Thymus (tissue), 11 donors: ENCODE results near the gene DAD1. TPM values are rescaled to one million over a fixed set of nuclear protein-coding genes. Genes with fewer than 3 reads are reported as not detected.

Experiments
- DNase-seq, 9 donors: peaks; one replicate each; pipeline ENCODE4 v3.0.0-alpha.2; 2013; ENCODE audit warnings: low spot score in 9 of 9, low read depth in 6 of 9, missing footprints in 1 of 9
- H3K27ac ChIP-seq, 2 donors: one replicate each; pipeline ENCODE4 v1.5.1; 2013; ENCODE audit warnings: control low read depth in 1 of 2, low read depth in 1 of 2, low read length in 1 of 2, mild to moderate bottlenecking in 1 of 2, moderate library complexity in 1 of 2
- H3K27me3 ChIP-seq, 2 donors: one replicate each; pipeline ENCODE4 v1.5.1; 2013; ENCODE audit warnings: low read length in 1 of 2; ENCODE audit not compliant: control insufficient read depth in 2 of 2, insufficient read depth in 1 of 2
- H3K36me3 ChIP-seq, 2 donors: one replicate each; pipeline ENCODE4 v1.5.1; 2013; ENCODE audit warnings: low read length in 1 of 2, mild to moderate bottlenecking in 1 of 2, moderate library complexity in 1 of 2; ENCODE audit not compliant: control insufficient read depth in 2 of 2, insufficient read depth in 2 of 2
- H3K4me1 ChIP-seq, 2 donors: one replicate each; pipeline ENCODE4 v1.5.1; 2013; ENCODE audit warnings: low read length in 2 of 2; ENCODE audit not compliant: control insufficient read depth in 2 of 2, insufficient read depth in 2 of 2
- H3K4me3 ChIP-seq, 2 donors: one replicate each; pipeline ENCODE4 v1.5.1; 2013; ENCODE audit warnings: low read length in 2 of 2, control low read depth in 1 of 2, mild to moderate bottlenecking in 1 of 2
- H3K9me3 ChIP-seq, 2 donors: one replicate each; pipeline ENCODE4 v1.5.1; 2013; ENCODE audit warnings: low read length in 1 of 2, mild to moderate bottlenecking in 1 of 2; ENCODE audit not compliant: control insufficient read depth in 2 of 2, insufficient read depth in 1 of 2
- WGBS: extraction: QIAGEN DNeasy Blood & Tissue Kit; methylation state at CpG from one replicate; pipeline ENCODE4 v1.1.7; 2013; 5-methylcytosine and 5-hydroxymethylcytosine counted together
- polyA plus RNA-seq: library from polyadenylated mRNA; stranded (reverse); fragments of 200-250 nt; gene quantifications from one replicate; pipeline ENCODE4 v1.2.3, GENCODE V29; 2013
- total RNA-seq: library from RNA; stranded (reverse); fragments of 120-200 nt; gene quantifications from one replicate; pipeline ENCODE4 v1.2.4, GENCODE V29; 2013
- donor health status: healthy.

DAD1 gene
- total and polyA plus RNA-seq, 2 donors: 220 to 237 TPM

DNA sequence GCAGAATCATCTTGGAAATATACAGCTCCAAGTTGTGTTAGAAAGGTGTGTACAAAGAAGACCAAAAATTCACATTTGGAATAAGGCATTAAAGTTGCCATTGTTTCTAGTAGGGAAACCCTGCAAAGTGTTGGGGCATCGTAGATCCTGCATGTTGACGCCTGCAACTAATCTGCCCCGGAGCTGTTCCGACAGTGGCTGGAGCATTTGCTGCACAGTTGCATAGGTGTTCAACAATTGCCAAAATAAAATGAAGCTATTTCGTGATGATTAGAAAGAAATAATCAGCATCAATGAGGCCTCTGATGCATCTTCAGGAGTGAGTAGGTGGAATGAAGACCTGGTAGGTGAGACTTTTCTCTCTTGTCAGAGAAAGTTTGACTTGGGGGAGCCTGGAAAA lies 47.3 kb downstream of the DAD1 start:
- no peaks in the 10 kb centered on the region for H3K9me3 ChIP-seq
- H3K4me1 ChIP-seq: peaks cover 70 to 87% of the 10 kb centered on the region in 2 donors
- no peak for DNase-seq
- peak overlapping the region; percentile 1 to 11 for H3K4me3 ChIP-seq
- H3K27me3 ChIP-seq: no peaks in the 10 kb centered on the region
- H3K36me3 ChIP-seq: peaks cover 77 to 97% of the 10 kb centered on the region in 2 donors
- H3K27ac ChIP-seq: peak overlapping the region; percentile 68 to 89
- 89% methylated on average over 5 of the region's 5 CpGs for whole genome bisulfite sequencing

DNA sequence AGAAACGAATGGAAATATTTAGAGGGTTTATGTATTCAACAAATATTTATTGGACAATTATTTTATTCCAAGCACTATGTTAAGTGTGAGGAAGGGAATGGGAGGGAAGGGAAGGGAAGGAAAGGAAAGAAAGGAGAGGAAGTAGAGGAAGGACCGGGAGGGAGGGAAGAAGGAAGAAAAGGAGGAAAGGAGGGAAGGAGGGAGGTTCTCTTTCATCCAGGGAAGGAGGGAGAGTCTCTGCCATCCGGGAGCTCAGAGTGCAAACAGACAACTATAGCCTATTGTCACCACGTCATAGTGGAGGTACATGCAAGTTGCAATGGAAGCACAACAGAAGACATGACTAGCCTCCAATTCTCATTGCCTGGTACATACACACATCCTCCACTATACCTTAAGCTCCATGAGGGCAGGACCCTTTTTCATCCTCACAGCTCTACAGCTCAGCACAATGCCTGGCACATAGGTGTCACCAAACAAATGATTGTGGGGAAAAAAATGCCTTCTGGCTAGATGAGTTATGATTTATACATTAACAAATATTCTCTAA lies 48.1 kb downstream of the DAD1 start:
- DNase-seq: no peak
- Histone ChIP-seq H3K4me3 (peak overlapping the region; percentile 11 to 28), H3K36me3 (peaks cover 72 to 97% of the 10 kb centered on the region in 2 donors), H3K4me1 (peaks cover 66 to 83% of the 10 kb centered on the region in 2 donors), H3K27ac (peak overlapping the region; percentile 66 to 89), H3K27me3 (no peaks in the 10 kb centered on the region), H3K9me3 (no peaks in the 10 kb centered on the region)
- 83% methylated on average over 4 of the region's 4 CpGs for WGBS

DNA sequence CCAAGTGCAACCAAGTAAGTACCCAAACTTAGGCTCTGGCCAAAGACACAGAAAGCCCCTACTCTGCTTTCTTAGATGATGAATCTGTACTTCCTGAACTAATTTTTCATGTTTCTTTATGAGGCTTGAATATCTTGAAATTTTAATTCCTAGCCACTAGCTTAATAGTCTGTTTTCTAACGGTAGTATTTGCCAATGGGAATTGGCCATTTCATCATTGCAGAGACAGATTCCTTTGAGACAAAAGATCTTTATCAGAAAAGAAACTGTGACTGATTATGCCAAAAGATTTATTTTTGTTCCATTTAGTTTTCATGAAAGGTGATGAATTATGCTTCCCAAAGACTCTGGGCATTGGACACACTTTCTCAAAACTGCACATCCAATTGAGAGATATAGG lies 48.7 kb downstream of the DAD1 start:
- no peaks in the 10 kb centered on the region for H3K9me3 ChIP-seq
- H3K4me3 ChIP-seq: peak overlapping the region; percentile 28 to 38
- no peaks in the 10 kb centered on the region for H3K27me3 ChIP-seq
- peaks cover 62 to 78% of the 10 kb centered on the region in 2 donors for H3K4me1 ChIP-seq
- no peak for DNase-seq
- peaks cover 67 to 97% of the 10 kb centered on the region in 2 donors for H3K36me3 ChIP-seq
- WGBS: 78% methylated on average over 1 of the region's 1 CpG
- peak overlapping the region; percentile 81 to 89 for H3K27ac ChIP-seq

DNA sequence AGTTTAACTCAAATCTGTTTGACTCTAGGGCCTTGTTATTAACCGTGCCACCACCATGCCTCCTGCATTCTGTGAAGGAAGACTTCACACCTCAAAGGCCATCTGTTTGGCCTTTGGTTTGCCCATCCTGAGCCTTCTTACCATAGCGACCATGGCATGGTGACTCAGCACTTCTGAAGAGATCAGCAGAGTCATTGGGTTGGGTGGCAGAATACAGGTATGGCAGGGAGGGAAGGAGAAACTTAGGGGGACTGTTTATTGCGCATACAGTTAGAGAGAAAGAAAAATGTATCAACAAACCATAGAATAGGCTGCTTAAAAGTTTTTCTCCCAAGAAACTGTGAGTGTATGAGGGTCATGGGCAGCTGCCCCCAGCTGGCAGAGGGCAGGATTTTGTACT lies 49.2 kb downstream of the DAD1 start:
- 58% methylated on average over 3 of the region's 3 CpGs for WGBS

DNA sequence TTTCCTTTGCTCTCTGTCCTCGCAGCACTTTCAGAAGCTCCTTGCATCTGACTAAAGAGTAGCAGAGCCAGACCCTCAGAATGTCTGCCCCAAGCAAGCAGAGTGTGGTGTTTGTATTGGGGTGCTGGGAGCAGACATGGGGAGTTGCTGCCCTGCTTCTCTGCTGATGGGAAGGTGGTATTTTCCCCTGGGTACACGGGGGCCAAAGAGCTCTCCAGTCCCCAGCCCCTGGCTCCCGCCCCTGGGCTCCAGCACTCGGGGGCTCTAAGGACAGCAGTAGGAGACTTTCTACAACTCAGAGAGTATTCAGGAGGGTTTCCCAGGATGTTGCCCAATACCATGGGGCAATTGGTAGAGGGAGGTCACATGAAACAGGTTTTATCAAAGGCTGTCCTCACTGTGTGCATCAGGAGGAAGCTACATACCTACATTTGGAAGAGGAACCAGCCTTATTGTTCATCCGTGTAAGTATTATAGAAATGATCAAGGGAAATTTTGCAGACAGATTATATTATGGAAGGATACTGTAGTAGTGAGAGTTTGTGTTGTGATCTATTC lies 50.3 kb downstream of the DAD1 start:
- whole genome bisulfite sequencing: 85% methylated on average over 5 of the region's 5 CpGs
- Histone ChIP-seq H3K27me3 (no peaks in the 10 kb centered on the region), H3K36me3 (peaks cover 68 to 97% of the 10 kb centered on the region in 2 donors), H3K4me1 (peaks cover 60 to 80% of the 10 kb centered on the region in 2 donors), H3K9me3 (no peaks in the 10 kb centered on the region), H3K27ac (peak overlapping the region; percentile 83 to 89), H3K4me3 (peak overlapping the region; percentile 28 to 38)
- DNase-seq: no peak

More for the DNA sequence above, 49.2 kb downstream of the DAD1 start:
- Histone ChIP-seq H3K4me3 (peak overlapping the region; percentile 28 to 38), H3K27me3 (no peaks in the 10 kb centered on the region), H3K4me1 (peaks cover 62 to 78% of the 10 kb centered on the region in 2 donors), H3K27ac (peak overlapping the region; percentile 81 to 89), H3K9me3 (no peaks in the 10 kb centered on the region), H3K36me3 (peaks cover 65 to 97% of the 10 kb centered on the region in 2 donors)
- DNase-seq: no peak

DNA sequence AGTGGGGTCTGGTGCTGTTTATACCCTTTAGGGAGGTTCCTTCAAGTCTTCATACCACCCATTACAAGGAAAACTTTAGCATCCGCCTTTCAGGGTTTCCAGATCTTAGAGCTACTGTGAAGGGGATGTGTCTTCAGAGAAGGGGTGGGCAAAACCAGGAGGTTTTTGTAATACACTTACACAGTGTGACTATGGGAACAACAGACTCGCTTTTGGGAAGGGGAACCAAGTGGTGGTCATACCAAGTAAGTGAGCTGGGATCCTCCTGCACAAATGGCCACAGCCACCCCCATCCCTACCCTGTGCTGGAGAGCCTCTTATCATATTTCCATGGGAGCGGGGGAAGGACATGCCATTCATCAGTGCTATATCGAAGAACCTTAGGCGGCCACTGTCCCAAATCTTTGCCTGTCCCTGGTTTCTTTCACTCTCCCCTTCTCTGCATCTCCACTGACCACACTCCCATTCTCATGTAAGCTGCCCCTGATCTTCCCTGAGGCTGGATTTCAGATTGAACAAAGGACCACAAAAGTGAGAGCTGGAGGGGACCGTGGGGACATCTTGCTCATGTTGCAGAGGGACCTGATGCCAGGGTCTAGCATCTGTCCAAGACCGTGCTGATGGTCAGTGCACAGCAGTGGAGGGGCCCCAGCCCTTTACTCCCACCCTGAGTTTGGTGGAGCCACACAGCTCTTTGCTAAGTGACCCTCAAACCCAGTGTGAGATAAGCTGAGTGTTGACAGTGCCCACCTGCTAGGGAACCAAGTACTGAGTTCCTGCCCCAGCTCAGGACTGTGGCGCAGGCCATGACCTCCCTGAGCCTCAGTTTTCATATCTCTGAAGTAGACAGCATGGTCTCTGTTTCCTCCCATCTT lies 51.4 kb downstream of the DAD1 start:
- Histone ChIP-seq H3K27ac (peak overlapping the region; percentile 83 to 89), H3K27me3 (no peaks in the 10 kb centered on the region), H3K9me3 (no peaks in the 10 kb centered on the region), H3K4me1 (peaks cover 58 to 78% of the 10 kb centered on the region in 2 donors), H3K36me3 (peaks cover 60 to 100% of the 10 kb centered on the region in 2 donors), H3K4me3 (peak overlapping the region; percentile 28 to 38)
- 95% methylated on average over 8 of the region's 8 CpGs for WGBS
- DNase-seq: no peak

DNA sequence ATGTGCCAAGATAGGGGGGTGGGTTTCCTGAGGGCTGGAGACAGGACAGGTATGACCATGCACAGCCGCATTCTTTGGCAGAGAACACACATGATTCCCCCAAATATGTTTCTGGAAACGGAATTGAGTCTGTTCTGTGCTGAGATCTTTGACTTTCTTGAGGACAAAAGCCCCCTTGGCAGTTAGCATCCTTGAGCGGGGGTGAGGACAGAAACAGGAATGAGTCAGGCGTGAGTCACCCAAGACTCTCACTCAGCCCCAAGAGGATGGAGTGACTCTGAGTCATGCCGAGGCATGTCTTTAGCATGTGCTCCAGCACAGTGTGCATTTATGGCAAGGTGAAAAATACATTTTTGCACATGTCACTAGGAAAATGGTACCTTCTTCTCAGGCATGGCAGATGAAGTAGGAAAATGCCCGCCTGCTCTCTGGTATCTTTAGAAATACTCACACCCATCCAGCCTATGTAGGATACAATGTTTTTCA lies 52.1 kb downstream of the DAD1 start:
- H3K4me1 ChIP-seq: peaks cover 57 to 75% of the 10 kb centered on the region in 2 donors
- peak in 1 of 9 donors; percentile 69 for DNase-seq

DNA sequence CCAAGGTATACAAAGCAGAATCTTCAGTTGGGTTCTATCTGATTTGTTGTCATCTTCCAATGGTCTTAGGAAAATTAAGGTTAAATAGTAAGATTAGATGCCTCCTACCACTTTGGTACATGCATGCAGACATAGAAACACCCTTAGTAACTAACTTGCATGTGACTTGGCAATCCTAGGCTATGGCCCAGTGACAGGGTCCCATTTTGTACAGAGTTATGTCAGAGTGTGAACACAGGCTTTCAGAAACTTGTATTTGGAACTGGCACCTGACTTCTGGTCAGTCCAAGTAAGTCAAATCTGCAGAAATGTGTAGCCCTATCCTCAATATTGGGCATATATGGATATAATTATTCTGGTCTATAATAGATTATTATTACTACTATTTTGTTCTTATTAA lies 53.1 kb downstream of the DAD1 start:
- no peak for DNase-seq
- Histone ChIP-seq H3K4me3 (peak overlapping the region; percentile 34 to 36), H3K9me3 (no peaks in the 10 kb centered on the region), H3K27ac (peak overlapping the region; percentile 36 to 89), H3K4me1 (peaks cover 59 to 74% of the 10 kb centered on the region in 2 donors), H3K36me3 (peaks cover 55 to 100% of the 10 kb centered on the region in 2 donors), H3K27me3 (no peaks in the 10 kb centered on the region)

More for the DNA sequence above, 52.1 kb downstream of the DAD1 start:
- Histone ChIP-seq H3K27ac (peak overlapping the region; percentile 75 to 89), H3K27me3 (no peaks in the 10 kb centered on the region), H3K9me3 (no peaks in the 10 kb centered on the region), H3K4me3 (peak overlapping the region; percentile 28 to 38), H3K36me3 (peaks cover 58 to 100% of the 10 kb centered on the region in 2 donors)
- WGBS: 80% methylated on average over 6 of the region's 6 CpGs

DNA sequence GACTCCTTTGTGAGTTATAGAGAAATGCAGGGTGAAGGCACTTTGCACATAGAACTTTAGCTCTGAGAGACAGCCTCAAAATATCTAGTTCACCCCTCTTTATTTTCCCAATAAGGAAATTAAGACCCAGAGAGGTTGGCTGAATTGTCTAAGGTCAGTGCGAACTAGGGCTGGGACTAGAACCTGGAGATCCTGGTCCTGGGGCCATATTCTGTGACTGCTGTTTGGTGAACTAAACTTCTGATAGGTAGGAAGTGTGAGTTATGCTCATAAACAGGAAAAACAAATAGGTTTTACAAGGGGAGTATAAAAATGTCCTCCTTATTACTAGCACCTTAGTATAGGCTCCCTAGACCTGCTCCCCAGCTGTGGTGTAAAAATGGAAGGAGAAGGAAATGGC lies 53.9 kb downstream of the DAD1 start:
- WGBS: 98% methylated on average over 1 of the region's 1 CpG
- no peaks in the 10 kb centered on the region for H3K27me3 ChIP-seq
- H3K9me3 ChIP-seq: no peaks in the 10 kb centered on the region
- peak overlapping the region; percentile 32 to 34 for H3K4me3 ChIP-seq
- H3K27ac ChIP-seq: peak overlapping the region; percentile 66 to 89
- no peak for DNase-seq
- peaks cover 53 to 98% of the 10 kb centered on the region in 2 donors for H3K36me3 ChIP-seq
- peaks cover 61 to 75% of the 10 kb centered on the region in 2 donors for H3K4me1 ChIP-seq
